NCI-H2196 treated with DMSO at 0.1 percent for 48 hours (cell line): ENCODE results near the gene ZNF511.

Experiments
- DNase-seq: peaks from one replicate; lab custom pipeline; 2025; ENCODE audit not compliant: unreplicated experiment; lab: John Stamatoyannopoulos, UW

The ZNF511 gene

GRCh38 chr10:133292919-133293809, 15.6 kb upstream of the ZNF511 start:
- no peak for DNase-seq

- no peak for DNase-seq
Observed at GRCh38 chr10:133293810-133294119, 14.9 kb upstream of the ZNF511 start.

DNA sequence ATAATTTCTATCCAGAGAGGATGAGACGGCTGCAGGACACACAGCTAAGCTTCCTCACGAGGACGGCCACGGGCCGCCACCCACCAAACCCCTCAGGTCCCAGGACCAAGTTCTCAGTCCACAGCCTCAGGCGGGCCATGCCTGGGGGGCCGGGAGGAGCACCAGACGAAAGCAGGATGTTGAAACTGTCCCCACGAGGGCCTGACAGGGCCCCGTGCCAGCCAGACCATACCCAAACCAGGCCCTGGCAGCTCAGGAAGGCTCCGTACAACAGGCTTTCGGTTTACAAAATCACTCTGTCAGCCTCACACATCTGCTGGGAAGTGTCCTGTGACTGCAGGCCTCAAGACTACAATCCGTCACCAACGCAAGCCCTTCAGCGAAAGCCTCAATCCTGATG, 14.5 kb upstream of the ZNF511 start:
- DNase-seq: no peak

DNA sequence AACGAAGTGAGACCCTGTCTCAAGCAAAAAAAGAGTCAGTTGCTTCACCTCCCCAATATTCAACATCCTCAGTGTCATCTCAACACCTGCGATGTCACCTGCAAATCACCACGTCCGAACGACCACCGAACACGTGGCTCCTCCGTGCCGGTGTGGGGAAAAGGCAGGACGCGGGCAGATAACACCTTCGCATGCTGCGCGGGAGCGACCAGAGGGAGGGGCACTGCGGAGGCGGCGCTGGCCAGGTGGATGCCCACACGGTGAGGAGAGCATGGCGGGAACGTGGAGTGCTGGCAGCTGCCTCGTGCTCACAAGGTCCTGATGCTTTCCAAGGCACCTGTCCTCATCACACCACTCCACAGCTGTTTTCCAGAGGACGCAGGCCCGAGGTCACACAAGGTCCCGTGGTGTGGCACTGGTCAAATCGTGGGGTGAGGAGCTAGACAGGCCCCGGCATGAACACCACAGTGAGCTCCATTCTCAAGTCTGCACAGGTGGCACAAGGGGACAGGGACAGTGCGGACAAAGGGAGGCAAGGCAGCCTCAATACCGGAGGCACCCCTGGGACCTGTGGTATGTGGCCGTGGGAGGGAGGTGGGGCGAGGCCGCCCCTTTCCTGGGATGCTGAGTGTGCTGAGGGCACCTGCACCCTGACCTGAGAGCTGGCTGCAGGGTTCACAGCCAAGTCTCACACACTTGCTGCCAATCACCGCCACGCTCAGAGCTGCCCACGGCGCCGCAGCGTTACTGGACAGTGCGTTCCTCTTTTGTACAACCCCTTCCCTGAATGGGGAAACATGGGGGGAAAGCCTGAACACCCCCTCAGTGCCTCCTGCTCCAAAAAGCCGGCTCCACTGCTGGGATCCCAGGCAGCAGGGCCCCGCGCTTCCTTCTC, 13.0 kb upstream of the ZNF511 start:
- no peak for DNase-seq

DNA sequence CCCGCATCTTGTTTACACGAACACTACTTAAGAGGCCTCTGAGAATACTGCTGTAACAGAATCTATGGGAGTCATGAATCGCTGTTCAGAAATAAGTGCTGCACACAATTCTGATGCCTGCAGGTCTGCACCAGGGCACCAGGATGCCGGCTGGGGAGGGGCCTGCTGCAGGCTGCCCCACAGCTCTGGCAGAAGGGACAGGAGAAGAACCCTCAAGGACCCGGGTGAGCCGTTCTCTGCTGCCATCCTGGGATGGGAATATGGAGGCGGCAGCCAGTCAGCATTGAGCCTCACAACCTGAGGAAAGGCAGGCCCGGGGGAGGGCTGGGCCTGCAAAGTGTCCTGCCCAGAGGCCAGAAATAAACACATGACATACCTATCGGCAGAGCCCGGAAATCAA, 11.2 kb upstream of the ZNF511 start:
- DNase-seq: no peak

- DNase-seq: no peak
Observed at GRCh38 chr10:133298466-133298865, 10.2 kb upstream of the ZNF511 start.

- DNase-seq: no peak
Observed at GRCh38 chr10:133299224-133299623, 9.5 kb upstream of the ZNF511 start.

- no peak for DNase-seq
Observed at GRCh38 chr10:133299738-133300137, 9.0 kb upstream of the ZNF511 start.

- DNase-seq: no peak
Observed at GRCh38 chr10:133302230-133302629, 6.5 kb upstream of the ZNF511 start.

- DNase-seq: no peak
Observed at GRCh38 chr10:133303206-133303605, 5.5 kb upstream of the ZNF511 start.

DNA sequence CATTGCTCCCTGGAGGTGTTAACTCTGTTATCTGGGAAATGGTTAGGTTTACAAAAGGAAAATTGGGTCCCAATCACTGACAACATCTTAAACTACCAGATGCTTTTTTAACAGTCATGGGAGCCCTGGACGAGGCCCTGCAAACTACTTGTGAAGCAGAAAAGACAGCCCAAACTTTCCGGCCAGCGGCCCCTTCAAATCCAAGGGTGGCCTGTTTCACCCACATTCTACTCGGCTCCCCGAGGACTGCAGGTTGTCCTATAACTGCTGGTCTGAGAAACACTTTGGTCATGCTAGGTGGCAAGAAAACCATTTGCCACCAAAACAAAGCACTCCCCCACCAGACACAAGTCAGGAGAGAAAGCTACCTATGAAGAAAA, 2.6 kb upstream of the ZNF511 start:
- no peak for DNase-seq

GRCh38 chr10:133306941-133307379, 1.8 kb upstream of the ZNF511 start:
- no peak for DNase-seq

DNA sequence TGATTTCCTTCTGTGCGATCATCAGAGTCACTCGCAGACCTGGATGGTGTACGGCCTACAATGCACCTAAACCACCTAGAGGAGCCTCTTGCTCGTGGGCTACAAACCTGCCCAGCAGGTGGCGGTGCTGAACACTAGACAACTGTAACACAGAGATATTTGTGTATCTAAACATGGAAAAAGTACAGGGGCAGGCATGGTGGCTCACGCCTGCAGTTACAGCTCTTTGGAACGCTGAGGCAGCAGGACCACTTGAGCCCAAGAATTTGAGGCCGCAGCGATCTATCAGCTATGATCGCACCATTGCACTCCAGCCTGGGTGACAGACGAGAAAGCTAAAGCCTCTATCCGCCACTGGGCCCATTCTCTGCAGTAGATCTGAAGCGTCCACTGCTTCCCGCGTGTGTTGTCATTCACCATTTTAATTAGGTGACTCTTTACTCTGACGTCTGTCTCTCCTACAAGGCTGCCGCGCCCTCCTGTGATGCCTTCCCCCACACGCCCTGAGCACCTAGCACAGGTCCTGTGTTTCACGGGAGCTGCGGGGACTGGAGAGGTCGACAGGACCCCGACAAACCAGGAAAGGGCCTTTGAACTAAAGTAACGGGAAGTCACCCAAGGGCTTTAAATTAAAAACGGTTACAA, 816 bp upstream of the ZNF511 start:
- no peak for DNase-seq

- peak; percentile 59 for DNase-seq
Observed at GRCh38 chr10:133309100-133309719, 496 bp downstream of the ZNF511 start.

- peak; percentile 49 for DNase-seq
Observed at GRCh38 chr10:133309720-133310398, 1.1 kb downstream of the ZNF511 start.

DNA sequence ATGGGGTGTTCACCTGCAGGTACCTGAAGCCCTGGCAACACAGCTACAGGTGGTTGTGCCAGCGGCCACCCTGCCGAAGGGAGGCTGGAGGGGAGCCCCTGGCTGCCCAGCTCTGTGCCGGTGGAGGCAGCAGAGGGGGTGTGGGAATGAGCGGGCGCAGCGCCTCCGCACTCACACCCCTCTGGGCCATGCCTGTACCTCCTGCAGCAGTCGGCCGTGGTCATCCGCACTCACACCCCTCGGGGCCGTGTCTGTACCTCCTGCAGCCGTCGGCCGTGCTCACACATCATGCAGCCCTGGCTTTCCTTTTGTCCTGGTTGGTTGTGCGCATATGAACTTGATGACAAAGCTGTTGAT, 1.7 kb downstream of the ZNF511 start:
- DNase-seq: no peak

DNA sequence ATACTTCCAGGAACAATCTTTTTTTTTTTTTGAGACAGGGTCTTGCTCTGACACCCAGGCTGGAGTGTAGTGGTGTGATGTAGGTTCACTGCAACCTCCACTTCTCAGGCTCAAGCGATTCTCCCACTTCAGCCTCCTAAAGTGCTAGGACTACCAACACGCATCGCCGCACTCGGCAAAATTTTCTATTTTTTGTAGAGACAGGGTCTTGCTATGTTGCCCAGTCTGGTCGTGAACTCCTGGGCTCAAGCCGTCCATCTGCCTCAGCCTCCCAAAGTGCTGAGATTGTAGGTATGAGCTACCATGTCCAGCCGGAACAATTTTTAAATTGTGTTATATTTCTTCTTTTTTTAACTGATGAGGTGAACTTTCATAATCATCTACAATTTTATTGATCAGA, 2.1 kb downstream of the ZNF511 start:
- DNase-seq: no peak

DNA sequence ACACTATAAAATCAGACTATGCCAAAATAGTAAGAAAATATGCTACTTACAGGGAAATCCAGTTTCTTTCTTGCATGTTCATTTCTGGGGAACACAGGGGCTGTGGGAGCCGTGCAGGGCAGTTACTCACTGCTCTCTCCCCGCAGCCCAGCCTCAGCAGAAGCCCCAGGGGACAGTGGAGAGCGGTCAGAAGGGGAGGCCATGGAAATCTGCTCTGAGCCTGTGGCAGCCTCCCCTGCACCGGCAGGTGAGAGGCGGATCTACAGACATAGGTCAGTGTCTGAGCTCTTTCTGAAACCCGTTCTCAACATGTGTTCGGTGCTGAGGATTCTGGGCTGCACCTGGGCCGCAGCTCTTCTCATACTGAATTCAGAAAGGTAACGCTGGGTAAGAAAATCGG, 2.9 kb downstream of the ZNF511 start:
- DNase-seq: no peak

DNA sequence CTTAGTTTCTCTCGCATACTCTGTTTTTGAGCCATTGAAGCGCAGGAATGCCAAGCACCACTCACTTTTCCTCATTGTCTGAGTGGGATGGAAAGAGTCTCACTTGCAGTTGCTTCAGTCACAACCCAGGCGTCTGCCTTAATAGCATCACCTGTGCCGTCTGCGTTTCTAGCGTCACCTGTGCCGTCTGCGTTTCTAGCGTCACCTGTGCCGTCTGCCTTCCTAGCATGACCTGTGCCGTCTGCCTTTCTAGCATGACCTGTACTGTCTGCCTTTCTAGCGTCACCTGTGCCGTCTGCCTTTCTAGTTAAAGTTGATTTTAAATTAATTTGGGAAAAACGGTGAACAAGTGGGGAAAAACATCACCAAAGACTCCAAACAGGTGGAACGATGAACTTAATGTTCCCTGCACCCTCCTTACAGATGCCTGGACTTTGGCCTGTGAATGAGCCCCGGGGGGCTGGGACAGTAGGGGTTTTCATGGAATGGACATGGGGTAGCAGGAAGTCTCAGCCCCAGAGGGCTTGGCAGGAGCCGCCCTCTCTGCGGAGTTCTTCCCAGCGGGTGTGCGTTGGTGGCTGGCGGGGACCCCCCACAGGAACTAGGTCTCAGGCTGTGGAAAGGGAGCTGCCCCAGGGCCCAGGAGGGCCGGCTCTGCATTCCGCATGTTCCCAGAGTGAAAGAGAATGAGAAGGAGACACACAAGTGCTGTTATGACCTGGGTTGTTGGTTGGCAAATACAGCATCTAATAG, 3.5 kb downstream of the ZNF511 start:
- no peak for DNase-seq

DNA sequence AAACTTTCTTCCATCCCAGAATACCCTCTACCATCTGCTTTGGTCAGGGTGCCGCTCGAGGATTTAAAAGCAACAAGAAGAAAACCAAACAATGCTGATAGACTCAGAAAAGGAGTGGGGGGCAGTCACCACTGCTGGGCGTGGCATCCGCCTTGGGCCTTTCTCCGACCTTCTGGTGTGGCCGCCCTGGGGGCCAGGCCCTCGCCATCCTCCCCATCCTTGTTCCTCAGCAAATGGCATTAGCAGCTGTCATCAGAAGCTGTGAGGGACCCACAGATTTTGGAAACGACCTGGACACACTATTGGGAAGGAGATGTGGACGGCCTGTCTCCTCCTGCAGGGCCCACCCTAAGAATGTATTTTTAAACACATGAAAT, 4.0 kb downstream of the ZNF511 start:
- no peak for DNase-seq
